HG02938 (cell line): ENCODE measurements around the gene TRIM7.

Experiments
- ATAC-seq: cut with Tn5 transposase; IDR thresholded peaks from one replicate; pipeline ENCODE4 v1.9.1; 2021; ENCODE audit warnings: mild to moderate bottlenecking, moderate library complexity; ENCODE audit not compliant: unreplicated experiment

TRIM7 gene

DNA sequence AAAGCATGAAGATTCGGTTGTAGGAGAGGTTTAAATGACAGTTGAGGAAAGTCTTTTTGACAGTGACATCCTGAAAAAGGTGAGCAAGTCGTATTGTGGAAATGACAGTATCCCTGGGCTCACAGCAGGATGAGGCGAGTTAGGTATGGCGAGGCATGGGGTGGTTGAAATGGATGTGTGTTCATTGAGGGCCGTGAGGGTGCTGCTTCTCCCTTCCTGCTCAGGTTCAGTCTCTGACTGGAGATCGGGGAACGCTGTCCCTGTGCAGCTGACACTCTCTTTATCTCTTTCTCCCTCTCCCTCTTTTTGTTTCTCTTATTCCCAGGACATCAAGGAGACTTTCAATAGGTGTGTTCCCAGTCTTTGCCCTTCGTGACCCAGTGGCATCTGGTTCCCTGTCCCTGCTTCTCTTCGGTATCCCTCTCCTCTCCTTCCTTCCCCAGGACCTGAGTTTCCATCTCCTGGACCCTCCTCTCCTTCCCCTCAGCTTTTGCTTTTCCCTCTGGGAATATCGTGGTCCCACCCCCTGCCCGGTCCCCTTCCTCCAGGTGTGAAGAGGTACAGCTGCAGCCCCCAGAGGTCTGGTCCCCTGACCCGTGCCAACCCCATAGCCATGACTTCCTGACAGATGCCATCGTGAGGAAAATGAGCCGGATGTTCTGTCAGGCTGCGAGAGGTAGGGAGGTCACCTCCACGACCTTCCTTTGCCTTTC is 28.2 kb upstream of the TRIM7 start:
- ATAC-seq, result no peak

DNA sequence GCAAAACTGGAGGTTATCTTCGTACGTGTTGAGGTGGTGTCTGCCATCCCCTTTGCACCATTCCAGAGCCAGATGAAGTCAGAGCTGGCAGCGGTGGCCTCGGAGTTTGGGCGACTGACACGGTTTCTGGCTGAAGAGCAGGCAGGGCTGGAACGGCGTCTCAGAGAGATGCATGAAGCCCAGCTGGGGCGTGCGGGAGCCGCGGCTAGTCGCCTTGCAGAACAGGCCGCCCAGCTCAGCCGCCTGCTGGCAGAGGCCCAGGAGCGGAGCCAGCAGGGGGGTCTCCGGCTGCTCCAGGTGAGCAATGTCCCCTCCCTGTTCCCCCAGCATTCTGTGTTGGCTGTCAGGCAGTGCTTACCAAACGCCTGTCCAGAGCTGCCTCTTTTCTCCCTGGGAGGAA is 27.6 kb upstream of the TRIM7 start:
- no peak for ATAC-seq

DNA sequence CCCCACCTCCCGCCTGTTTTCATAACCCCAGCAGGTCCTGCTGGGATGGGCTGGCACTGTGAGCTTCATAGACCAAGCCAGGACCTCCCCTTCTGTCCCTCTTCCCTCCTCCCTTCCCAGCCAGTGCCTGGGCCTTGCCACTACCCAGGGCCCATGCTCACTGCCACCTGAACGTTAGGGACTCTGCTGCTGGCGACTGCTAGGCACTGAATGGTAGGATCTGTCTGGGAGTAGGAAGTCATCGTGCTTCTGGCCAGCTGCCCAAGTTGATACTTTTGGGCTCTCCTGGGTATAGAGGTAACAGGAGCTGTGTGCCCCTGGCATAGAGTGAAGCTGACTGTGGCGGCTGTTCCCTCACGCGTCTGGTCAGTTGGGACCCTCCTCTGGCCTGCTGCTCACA is 26.4 kb upstream of the TRIM7 start:
- ATAC-seq, result no peak

DNA sequence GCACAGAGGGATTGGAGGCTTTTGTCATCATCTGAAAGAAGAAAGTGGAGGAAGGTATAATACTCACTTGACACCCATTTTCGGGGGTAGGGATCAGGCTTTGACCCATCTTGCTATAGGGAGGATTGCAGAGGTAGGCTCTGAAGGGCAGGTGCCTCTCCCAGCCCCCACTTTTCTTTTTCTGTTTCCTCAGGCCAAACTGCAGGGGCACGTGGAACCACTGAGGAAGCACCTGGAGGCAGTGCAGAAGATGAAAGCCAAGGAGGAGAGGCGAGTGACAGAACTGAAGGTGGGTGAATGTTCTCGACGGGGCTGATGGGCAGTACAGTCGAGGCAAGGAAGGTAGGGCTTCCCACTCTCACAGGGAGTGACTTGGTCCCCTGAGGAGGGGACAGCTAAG is 25.6 kb upstream of the TRIM7 start:
- no peak for ATAC-seq

DNA sequence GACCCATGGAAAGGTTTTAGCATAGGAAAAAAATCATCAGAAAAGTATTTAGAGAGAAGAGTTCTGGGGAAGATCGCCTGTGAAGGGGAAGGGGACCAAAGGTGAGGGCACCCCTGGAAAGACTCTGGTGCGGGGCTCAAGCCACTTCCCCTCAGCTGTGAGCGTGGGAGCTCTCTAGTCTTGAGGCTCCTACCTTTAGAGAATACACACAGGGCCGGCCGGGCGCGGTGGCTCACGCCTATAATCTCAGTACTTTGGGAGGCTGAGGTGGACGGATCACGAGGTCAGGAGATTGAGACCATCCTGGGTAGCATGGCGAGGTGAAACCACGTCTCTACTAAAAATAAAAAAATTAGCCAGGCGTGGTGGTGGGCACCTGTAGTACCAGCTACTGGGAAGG is 25.0 kb upstream of the TRIM7 start:
- no peak for ATAC-seq

DNA sequence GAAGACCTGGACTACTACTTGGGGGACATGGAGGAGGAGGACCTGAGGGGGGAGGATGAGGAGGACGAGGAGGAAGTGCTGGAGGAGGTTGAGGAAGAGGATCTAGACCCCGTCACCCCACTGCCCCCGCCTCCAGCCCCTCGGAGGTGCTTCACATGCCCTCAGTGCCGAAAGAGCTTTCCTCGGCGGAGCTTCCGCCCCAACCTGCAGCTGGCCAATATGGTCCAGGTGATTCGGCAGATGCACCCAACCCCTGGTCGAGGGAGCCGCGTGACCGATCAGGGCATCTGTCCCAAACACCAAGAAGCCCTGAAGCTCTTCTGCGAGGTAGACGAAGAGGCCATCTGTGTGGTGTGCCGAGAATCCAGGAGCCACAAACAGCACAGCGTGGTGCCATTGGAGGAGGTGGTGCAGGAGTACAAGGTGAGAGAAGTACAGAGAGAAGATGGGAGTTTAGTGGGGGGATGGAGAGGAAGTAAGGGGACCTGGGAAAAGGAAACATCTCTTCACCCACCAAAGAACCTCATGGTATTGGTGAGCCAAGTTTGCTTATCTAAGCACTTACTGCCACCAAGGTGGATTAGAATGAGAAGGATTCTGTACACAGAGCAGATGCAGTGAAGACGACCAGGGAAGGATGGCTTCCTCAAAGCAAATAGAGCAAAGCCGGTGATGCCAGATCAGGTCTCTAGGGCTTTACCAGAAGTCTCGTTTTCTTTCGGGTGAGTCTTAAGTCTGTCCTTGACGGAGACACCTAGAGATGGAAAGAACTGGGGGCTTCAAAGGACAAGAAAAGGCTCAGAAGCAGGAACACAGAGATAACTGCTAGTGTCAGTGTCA is 19.6 kb upstream of the TRIM7 start:
- no peak for ATAC-seq

DNA sequence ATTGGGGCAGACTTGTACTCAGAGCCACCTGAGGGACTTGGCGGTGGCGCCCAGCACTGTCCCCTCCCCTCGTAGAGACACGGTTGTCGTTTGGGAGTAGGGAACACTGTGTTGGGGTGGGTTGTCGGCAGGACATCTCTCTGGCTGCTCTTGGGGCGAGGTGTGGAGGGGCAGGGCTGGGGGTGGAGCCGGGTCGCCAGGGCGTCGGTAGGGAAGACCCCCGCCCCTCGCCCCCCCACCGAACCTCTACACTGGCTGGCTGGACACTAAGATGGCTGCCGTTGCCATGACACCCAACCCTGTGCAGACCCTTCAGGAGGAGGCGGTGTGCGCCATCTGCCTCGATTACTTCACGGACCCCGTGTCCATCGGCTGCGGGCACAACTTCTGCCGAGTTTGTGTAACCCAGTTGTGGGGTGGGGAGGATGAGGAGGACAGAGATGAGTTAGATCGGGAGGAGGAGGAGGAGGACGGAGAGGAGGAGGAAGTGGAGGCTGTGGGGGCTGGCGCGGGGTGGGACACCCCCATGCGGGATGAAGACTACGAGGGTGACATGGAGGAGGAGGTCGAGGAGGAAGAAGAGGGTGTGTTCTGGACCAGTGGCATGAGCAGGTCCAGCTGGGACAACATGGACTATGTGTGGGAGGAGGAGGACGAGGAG is 18.9 kb upstream of the TRIM7 start:
- ATAC-seq, result no peak

DNA sequence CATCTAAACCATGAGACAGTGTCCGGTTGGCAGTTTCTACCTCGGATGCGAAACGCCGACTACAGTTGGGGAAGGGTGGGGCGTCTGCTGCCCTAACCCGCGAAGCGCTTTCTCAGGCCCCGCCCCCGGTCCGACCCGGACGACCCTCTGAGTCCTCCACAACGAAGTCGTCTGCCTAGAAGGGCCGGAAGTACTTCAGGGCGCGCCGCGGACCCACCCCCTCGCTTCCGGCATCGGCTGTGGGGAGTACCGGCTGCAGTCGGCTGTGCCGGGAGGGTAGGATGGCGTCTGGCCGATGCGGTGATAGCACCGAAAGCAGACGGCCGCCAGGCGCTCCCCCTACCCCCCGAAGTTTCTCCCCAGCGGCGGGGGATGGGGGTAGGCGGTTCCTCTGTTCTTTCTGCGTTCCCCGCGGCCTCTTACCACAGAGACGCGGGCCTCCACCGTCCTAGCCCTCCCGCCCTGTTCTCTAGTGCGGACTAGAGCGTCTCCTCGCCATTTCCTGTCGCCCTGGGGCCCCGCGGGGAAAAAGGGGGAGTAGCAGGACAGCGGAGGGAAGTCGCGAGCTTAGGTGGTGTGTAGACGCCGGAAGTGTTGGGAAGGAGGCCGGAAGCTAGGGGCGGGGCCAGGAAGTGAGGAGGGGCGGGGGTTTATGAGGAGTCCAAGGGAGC is 18.2 kb upstream of the TRIM7 start, which contains the start of gene TRIM41:
TSS of gene TRIM41 (plus strand) at position 224 of the 671 bp plus-strand sequence. CDS start 719 bp downstream, outside the sequence.
- peak; percentile 57 for ATAC-seq

DNA sequence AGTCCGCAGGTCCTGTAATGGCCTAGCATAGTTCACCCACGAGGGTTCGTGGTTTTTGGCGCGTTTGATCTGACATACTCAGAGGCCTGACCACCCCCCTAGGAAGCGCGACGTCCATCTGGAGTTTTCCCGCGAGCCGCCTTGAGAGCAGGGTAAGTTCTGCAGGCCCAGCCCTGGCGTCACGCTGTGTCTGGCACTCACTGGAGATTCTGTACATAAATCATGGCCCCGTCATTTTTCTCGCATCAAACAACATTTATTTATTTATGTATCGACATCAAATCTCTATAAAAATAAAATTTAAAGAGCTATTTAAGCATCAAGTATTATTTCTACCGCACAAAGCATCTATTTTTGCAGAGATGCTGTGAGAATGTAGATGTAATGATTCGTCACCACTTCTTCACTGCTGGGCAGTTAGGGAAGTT is 17.6 kb upstream of the TRIM7 start:
- ATAC-seq, result no peak

DNA sequence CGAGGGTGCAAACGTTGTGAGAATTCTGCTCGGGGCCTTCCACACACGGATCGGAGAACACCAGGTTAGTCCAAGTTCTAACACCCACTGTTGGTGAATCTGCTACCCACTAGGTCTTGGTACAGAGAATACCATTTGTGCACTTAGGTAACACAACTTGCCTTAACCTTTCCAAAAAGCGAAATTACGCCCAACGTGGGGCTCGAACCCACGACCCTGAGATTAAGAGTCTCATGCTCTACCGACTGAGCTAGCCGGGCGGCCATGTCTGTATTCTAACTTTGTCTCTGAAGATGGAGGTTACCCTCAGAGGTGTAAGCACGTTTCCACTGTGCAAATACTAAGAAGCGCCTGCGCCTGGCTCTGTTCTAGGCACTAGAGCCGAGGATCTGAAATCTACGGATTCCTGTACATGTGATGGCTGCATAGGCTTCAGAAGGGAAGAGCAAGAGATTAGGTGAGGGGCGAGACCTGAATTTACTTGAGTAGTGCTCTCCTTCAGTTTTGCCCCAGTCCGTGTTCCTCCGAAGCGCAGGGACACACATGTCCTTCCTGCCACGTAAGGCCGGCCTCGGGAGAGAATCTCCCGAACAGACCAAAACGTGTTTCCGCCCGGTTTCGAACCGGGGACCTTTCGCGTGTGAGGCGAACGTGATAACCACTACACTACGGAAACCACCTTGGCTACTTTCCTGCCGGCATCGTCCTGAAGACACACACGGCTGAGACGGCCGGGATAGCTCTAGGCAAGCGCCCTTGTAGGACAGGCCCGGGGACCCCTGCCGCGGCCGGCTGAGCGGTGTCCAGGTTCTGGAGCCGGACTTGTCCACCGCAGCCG is 17.0 kb upstream of the TRIM7 start:
- ATAC-seq, result peak; percentile 24

DNA sequence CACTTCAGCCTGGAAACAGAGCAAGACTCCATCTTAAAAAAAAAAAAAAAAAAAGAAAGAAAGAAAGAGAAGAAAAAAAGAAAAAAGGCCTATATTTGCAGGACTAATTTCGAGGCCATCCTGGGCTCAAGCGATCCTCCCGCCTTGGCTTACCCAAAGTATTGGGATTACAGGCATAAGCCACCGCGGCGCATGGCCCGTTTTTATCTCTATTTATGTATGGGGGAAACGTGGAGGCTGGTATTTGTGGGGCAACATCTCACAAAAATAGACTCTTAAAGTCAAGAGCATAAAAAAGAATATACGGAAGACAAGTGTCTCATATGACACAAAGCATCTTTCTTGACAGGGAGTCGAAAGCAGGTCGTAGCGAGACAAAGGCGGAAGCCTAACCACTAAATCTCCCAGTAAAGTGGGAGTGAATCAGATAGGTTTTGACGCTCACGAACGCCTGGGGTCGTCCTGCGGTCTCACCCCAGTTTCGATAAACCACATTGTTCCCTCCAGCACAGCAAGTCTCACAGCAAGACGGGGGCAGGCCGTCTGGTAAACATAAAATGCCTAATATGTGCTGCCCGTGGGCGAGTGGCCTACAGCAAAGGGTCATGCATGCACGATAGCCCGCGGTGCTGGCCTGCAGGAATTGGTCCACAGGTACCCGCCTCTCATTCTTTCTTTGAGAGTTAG is 16.3 kb upstream of the TRIM7 start:
- ATAC-seq, result no peak

DNA sequence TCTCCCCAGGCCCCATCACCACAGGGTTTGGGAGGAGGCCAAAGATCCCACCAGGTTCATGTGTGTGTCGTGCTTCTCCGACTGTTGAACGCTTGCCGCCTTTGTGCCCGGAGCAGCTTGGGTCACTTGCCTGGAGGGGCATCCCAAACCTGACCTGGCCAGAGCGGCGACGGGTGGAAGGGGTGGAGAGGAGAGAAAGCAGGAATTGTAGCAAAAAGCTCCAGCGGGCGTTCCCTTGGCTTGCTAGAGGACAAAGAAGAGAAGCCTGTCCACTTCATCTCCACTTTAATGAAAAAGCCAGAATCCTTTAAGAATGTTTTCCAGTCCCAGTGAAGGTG is 15.2 kb upstream of the TRIM7 start:
- ATAC-seq, result no peak

DNA sequence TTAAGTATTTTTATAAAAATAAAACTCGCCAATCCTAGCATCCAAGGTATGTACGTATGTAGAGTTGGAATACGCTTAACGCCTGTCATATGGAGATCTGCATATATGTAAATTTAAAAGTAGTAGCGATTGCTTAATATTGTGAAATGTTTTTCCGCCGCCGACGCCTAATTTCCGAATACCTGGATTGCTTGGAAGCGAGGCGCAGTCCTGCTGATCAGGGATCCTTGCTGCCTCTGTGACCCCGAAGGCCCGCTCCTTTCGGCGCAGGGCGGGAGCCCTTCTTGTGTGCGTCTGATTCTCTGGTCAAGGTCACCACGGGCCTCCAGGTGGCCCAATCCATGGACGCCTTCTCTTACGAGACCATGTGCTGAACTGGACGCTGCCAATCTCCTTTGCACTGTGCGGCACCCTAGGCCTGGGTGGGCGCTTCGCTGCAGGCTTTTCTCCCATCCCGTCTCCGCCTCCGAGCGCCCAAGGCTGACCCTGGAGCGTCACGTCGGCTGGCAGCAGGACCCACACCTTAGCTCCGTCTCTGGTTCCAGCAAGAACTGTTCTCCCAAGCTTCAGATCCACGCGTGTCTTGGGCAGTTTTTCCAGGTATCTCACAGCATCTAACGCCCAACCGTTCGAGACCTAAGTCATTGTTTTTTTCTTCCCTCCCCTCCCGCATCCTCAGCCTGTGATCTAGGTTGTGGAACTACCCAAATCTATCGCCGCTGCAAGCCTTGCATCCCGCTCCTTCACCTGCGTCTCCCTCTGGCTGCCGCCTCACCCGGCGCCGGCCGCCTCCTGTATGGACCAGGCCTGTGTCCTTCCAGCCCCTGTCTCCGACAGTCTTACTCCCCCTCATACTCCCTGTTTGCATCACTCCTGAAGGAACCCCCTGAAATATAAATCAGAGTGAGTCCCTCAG is 14.5 kb upstream of the TRIM7 start:
- ATAC-seq, result no peak

DNA sequence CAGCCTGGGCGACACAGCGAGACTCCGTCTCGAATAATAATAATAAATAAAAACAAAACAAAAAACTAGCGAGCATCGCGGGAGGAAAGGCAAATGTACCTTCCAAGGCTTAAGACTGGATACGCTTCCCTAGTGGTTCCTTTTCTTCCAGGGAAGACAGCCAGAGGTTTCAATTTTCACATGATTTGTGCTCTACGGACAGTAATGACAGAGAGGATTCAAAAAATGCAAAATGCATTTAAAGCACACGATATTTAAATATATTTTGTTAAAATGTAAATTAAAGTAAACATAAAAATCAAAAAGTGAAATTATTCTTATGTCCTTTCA is 13.8 kb upstream of the TRIM7 start:
- ATAC-seq, result no peak

DNA sequence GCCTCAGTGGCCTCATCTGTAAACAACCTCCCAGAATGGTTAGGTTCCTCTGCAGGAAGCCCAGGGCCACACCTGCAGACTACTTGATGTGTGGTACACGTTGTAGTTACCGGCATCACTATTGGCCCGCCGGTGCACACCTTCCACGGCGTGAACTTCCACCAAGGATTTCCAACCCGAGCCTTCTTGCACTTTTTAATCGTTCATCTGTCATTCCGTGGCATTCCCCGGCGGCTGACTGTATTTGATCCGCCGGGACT is 12.7 kb upstream of the TRIM7 start:
- ATAC-seq, result no peak

DNA sequence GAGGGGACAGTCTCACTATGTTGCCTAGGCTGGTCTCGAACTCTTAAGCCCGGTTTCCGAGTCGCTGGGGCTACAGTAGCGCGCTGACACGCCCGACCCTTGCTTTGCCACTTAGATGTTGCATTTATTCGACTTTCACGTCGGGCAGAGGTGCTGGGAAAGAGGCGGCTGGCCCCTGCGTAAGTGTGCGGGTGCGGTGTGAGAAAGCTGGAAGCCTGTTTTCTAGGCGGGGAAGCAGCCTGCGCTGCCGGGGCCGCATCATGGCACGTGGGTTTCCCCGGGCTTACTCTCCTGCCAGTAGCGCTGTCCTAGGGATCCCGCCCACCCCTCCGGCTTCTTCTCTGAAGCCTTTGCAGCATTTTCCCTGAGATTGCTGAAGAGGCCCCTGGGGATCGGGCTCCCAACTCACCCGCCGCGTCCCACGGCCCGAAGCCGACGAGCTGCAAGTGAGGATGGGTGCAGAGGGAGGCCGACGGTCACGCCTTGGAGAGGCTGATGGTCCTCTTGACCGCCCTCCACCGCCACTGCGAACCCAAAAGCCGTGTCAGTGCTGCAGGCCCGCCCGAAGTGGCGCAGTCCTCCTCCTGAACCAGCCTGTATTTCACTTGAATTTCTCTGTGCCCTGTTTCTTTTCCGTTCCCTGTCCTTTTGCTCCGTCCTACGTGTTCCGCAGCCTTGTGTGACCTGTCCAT is 12.3 kb upstream of the TRIM7 start:
- ATAC-seq, result no peak

DNA sequence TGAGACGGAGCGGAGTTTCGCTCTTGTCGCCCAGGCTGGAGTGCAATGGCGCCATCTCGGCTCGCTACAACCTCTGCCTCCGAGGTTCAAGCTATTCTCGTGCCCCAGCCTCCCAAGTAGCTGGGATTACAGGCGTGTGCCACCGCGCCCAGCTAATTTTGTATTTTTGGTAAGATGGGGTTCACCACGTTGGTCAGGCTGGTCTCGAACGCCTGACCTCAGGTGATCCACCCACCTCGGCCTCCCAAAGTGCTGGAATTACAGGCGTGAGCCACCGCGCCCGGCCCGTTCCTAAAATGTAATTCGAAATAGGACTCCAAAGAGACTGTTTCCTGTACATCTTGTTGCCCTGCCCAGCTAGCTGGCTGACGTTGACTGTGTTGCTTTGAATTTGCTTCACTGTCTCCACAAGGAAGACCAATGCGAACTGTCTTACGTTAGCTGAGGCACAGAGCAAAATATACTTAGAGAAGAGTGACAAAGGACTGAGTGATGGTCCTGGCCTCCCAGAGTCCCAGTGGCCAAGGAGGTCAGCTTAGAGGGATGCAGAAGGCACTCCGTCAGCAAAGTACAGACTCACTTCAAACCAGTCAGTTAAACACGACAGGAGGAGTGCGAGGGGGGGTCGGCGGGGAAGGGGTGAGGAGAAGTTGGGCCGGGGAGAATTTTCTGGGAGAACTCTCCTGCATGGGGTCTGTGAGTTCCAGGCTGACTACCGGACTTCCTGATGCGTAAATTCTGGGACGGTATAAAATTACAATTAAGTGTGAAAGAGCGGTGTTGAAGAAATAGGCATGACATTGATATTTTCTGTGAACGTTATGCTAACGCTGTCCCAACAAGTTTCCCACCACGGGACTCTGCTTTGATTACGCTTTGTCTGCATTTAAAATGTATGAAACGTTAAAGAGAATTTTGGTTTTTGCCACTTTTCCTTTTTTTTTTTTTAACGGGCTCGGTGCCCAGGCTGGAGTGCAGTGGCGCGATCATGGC is 11.3 kb upstream of the TRIM7 start:
- no peak for ATAC-seq
